GM12892 (cell line): ENCODE results near the gene MISP.

Source experiments
- DNase-seq: peaks from one replicate; pipeline ENCODE4 v3.0.0; 2011; ENCODE audit not compliant: insufficient read length
- FAIRE-seq: peaks from 2 replicates; lab custom pipeline; 2011; peaks lifted over from hg19 to GRCh38; lab: Jason Lieb, UNC
- POLR2A ChIP-seq: IDR thresholded peaks from 2 replicates; pipeline ENCODE4 v1.6.1; 2011; ENCODE audit warnings: low read depth, low read length, control low read depth
- POLR2AphosphoS5 ChIP-seq: IDR thresholded peaks from 2 replicates; pipeline ENCODE4 v1.6.1; 2011; ENCODE audit warnings: low read depth, low read length, control low read depth
- TAF1 ChIP-seq: IDR thresholded peaks from 2 replicates; pipeline ENCODE4 v1.6.1; 2011; ENCODE audit warnings: low read depth, mild to moderate bottlenecking, control low read depth, low read length, borderline replicate concordance

MISP gene

DNA sequence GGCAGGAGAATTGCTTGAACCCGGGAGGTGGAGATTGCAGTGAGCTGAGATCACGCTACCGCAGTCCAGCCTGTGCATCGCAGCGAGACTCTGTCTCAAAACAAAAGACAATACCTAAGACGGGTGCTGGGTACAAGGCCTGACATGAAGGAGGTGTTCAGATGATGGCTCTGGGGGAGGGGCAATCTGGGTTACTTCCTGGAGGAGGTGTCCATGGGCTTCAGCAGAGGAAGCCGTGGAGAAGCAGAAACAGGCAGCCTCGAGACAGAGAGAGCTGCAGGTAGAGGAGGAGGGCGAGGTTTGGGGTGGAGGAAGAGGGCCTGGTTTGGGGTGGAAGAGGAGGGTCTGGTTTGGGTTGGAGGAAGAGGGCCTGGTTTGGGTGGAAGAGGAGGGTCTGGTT, 3.6 kb downstream of the MISP start:
- FAIRE-seq, result no peak
- TF ChIP-seq POLR2AphosphoS5, result no peak
- no peak for TF ChIP-seq POLR2A
- TF ChIP-seq TAF1, result no peak
- no peak for DNase-seq

DNA sequence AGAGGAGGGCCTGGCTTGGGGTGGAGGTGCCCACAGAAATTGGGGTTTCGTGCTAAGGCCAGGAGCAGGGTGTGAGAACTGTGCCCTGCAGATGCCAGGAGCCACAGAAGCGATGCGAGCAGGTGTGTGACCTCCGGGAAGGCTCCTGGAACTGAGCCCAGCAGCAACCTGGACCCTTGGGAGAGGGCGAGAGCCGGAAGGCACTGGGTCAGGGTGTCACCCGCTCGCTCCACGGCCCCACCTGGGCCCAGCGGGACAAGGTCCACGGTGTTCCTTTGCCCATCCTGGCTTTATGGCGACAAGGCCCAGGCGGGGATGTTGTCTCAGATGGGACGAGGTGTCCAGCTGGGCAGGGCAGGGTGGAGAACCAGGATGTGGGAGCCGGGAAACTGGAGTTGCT, 4.2 kb downstream of the MISP start:
- no peak for FAIRE-seq
- DNase-seq, result no peak
- no peak for TF ChIP-seq TAF1
- TF ChIP-seq POLR2A, result no peak

DNA sequence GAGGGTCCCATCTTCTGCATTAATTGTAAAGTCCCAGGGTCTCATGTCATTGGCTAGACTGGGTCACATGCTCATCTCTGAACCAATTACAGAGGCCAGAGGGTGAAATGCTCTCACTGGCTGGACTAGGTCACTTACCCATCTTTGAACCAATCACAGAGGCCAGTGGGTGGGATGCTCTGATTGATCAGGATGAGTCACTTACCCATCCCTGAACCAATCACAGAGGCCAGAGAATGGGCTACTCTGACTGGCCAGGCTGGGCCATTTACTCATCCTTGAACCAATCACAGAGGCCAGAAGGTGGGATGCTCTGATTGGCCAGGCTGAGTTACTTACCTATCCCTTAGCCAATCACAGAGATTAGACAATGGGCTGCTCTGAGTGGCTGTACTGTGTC, 5.3 kb downstream of the MISP start:
- DNase-seq (no peak), FAIRE-seq (no peak)
- TF ChIP-seq POLR2A (no peak), TAF1 (no peak), POLR2AphosphoS5 (no peak)

DNA sequence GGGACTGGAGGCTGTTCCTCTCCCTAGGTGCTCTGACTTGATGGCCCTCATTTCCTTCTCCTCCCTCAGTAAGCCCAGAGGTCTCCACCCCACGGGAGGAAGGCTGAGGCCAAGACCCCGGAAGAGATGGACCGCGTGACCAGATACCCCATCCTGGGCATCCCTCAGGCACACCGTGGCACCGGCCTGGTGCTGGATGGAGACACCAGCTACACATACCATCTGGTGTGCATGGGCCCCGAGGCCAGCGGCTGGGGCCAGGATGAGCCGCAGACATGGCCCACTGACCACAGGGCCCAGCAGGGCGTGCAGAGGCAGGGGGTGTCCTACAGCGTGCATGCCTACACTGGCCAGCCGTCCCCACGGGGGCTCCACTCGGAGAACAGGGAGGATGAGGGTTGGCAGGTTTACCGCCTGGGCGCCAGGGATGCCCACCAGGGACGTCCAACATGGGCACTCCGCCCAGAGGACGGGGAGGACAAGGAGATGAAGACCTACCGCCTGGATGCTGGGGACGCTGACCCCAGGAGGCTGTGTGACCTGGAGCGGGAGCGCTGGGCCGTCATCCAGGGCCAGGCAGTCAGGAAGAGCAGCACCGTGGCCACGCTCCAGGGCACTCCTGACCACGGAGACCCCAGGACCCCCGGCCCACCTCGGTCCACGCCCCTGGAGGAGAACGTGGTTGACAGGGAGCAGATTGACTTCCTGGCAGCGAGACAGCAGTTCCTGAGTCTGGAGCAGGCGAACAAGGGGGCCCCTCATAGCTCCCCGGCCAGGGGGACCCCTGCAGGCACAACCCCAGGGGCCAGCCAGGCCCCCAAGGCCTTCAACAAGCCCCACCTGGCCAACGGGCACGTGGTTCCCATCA, 6.1 kb downstream of the MISP start:
- FAIRE-seq, result no peak
- TF ChIP-seq POLR2AphosphoS5 (no peak), POLR2A (no peak), TAF1 (no peak)
- no peak for DNase-seq

DNA sequence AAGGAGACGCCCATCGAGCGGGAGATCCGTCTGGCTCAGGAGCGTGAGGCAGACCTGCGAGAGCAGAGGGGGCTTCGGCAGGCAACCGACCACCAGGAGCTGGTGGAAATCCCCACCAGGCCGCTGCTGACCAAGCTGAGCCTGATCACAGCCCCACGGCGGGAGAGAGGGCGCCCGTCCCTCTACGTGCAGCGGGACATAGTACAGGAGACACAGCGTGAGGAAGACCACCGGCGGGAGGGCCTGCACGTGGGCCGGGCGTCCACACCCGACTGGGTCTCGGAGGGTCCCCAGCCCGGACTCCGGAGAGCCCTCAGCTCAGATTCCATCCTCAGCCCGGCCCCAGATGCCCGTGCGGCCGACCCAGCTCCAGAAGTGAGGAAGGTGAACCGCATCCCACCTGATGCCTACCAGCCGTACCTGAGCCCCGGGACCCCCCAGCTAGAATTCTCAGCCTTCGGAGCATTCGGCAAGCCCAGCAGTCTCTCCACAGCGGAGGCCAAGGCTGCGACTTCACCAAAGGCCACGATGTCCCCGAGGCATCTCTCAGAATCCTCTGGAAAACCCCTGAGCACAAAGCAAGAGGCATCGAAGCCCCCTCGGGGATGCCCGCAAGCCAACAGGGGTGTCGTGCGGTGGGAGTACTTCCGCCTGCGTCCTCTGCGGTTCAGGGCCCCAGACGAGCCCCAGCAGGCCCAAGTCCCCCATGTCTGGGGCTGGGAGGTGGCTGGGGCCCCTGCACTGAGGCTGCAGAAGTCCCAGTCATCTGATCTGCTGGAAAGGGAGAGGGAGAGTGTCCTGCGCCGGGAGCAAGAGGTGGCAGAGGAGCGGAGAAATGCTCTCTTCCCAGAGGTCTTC, 7.1 kb downstream of the MISP start:
- FAIRE-seq (no peak), DNase-seq (no peak)
- TF ChIP-seq POLR2A (no peak), TAF1 (no peak), POLR2AphosphoS5 (no peak)

DNA sequence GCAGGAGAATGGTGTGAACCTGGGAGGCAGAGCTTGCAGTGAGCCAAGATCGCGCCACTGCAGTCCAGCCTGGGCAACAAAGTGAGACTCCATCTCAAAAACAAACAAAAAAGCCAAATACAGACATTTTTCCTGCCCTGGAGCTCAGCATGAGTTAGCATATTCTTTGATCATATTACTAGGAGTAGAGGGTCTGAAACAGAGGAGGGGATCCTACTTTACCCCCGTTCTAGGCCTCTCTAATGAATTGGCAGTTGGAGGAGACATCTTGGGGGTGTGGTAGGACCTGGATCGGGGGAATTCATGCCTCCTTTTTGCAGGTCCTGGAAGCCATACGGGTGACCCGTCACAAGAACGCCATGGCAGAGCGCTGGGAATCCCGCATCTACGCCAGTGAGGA, 12.3 kb downstream of the MISP start:
- TF ChIP-seq POLR2A, result no peak
- no peak for TF ChIP-seq POLR2AphosphoS5
- no peak for TF ChIP-seq TAF1
- FAIRE-seq (no peak), DNase-seq (no peak)

DNA sequence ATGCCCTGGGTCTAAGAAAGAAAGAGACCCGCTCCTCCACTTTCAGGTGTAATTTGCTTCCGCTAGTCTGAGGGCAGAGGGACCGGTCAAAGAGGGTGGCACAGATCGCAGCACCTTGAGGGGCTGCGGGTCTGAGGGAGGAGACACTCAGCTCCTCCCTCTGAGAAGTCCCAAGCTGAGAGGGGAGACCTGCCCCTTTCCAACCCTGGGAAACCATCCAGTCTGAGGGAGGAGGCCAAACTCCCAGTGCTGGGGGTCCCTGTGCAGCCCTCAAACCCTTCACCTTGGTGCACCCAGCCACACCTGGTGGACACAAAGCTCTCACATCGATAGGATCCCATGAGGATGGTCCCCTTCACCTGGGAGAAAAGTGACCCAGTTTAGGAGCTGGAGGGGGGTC, 13.0 kb downstream of the MISP start:
- TF ChIP-seq POLR2AphosphoS5 (no peak), TAF1 (no peak), POLR2A (no peak)
- DNase-seq, result no peak

DNA sequence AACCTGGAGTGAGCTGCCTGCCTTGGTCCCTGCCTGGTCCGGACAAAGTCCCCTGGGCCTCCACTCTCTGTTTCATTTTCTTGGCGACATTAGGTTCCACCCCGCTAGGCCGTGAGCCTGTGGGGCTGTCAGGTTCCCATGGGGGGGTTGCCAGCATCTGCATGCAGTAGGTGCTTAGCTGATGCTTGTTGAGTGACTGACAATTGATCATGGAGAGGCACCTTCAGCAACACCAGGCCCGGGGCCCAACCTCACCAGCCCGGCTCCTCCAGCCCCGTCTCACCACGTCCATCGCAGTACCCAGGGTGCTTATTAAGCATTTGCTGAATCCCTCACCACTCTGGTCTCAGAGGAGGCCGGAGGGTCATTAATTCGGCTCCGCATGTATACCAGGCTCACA, 13.4 kb downstream of the MISP start:
- FAIRE-seq (no peak), DNase-seq (no peak)
- TF ChIP-seq POLR2AphosphoS5 (no peak), TAF1 (no peak), POLR2A (no peak)

More for the DNA sequence above, 13.0 kb downstream of the MISP start:
- FAIRE-seq, result no peak

DNA sequence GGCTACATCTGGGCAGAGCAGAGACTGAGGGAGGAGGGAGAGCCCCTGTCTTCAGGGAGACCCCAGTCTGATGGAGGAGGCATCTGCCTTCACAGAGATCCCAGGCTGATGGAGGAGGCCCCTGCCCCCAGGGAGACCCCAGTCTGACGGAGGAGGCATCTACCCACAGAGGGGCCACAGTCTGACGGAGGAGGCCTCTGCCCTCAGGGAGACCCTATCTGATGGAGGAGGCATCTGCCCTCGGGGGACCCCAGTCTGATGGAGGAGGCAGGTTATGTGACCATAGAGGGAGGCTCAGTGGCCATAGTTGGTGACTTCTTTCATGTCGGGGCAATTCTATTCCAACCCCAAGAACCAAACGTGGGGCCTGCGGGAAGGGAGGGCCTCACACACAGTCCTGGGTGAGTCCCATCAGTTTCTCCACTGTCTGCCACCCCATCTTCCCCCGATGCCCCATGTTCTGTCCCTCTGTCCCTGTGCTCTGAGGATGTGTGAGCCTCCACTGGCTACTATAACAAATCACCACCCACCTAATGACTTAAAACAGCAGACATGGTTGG, 14.3 kb downstream of the MISP start:
- DNase-seq, result no peak
- TF ChIP-seq POLR2A (no peak), POLR2AphosphoS5 (no peak), TAF1 (no peak)
- no peak for FAIRE-seq

DNA sequence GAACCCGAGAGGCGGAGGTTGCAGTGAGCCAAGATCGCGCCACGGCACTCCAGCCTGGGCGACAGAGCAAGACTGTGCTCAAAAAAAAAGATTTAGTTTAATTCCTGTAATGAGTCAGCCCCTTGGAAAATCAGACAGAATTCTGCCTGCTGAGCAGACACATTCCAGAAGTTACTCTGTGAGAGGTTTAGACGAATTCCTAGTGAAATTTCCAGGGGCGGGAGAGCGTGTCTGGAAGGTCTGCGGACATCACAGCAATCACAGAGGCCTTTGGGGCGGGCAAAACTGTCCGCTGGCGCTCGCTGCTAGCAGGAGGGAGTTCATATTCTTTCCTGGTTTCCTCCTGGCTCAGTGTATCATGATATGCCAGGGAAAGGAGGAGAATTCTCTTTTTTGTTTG, 17.5 kb downstream of the MISP start:
- TF ChIP-seq TAF1 (no peak), POLR2A (no peak), POLR2AphosphoS5 (no peak)
- DNase-seq, result no peak
- FAIRE-seq, result no peak

DNA sequence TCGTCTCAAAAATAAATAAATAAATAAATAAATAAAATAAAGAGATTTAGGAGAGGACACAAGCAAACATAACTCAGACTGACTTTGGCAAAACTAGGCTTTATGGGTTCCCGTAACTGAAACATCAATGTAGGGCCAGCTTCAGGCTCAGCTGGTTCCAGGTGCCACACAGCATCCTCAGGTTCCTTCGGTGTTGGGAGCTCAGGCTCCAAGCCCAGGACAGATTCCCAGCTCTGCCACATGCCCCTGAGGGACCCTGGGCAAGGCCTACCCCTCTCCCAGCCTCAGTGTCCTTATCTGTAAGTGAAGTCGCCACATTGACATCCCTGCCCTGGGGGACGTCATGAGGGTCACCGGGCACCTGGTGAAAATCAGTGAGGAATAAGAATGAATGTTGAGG, 18.7 kb downstream of the MISP start:
- FAIRE-seq (no peak), DNase-seq (no peak)
- TF ChIP-seq POLR2AphosphoS5 (no peak), POLR2A (no peak), TAF1 (no peak)
